MCF 10A (cell line): Measurements from ENCODE around the gene KMT2C. TPM values are rescaled to one million over a fixed set of nuclear protein-coding genes. Genes with fewer than 3 reads are reported as not detected.

ENCODE experiments used
- BruUV-seq: library from RNA; stranded (reverse); fragments of 400-500 nt; replicated peaks from 2 replicates; lab custom pipeline; 2021; lab: Mats Ljungman, UMichigan
- CTCF ChIA-PET: fragments of 300-600 bp; sonication (Branson Sonifier 250); formaldehyde crosslinking; extraction: SDS; loops from one replicate; lab custom pipeline; 2021; ENCODE audit warnings: antibody characterized with exemption, inconsistent platforms; lab: Yijun Ruan, JAX
- POLR2A ChIA-PET: fragments of 300-600, 350-650 bp; sonication (Branson Sonifier 250); formaldehyde crosslinking; extraction: SDS; loops from one replicate; lab custom pipeline; 2020; ENCODE audit warnings: antibody characterized with exemption, inconsistent platforms; lab: Yijun Ruan, JAX
- DNase-seq: peaks from one replicate; pipeline ENCODE4 v3.0.0-alpha.2; 2018; ENCODE audit not compliant: unreplicated experiment
- H3K27ac Mint-ChIP-seq: one replicate; pipeline ENCODE4 v1.8.0; 2022; ENCODE audit warnings: mild to moderate bottlenecking, low read depth, mixed read lengths; ENCODE audit not compliant: unreplicated experiment
- H3K27me3 Mint-ChIP-seq: one replicate; pipeline ENCODE4 v1.8.0; 2022; ENCODE audit warnings: mixed read lengths; ENCODE audit not compliant: insufficient read depth, unreplicated experiment
- H3K36me3 Mint-ChIP-seq: one replicate; pipeline ENCODE4 v1.8.0; 2022; ENCODE audit warnings: mild to moderate bottlenecking, moderate library complexity, mixed read lengths; ENCODE audit not compliant: insufficient read depth, unreplicated experiment
- H3K4me1 Mint-ChIP-seq: one replicate; pipeline ENCODE4 v1.8.0; 2022; ENCODE audit warnings: mixed read lengths; ENCODE audit not compliant: insufficient read depth, unreplicated experiment
- H3K4me3 Mint-ChIP-seq: one replicate; pipeline ENCODE4 v1.8.0; 2022; ENCODE audit warnings: mild to moderate bottlenecking, moderate library complexity, mixed read lengths; ENCODE audit not compliant: unreplicated experiment
- H3K9me3 Mint-ChIP-seq: one replicate; pipeline ENCODE4 v1.8.0; 2022; ENCODE audit warnings: mixed read lengths; ENCODE audit not compliant: unreplicated experiment
- CTCF ChIP-seq: fragments of 200-600 bp; IDR thresholded peaks from one replicate; pipeline ENCODE4 v1.8.0; 2022; ENCODE audit warnings: antibody characterized with exemption, mild to moderate bottlenecking; ENCODE audit not compliant: unreplicated experiment
- intact Hi-C: fragments of 100-400 bp; cut with micrococcal nuclease; formaldehyde crosslinking; loops from 2 replicates; pipeline ENCODE4 v1.14.1; 2022
- total RNA-seq: library from RNA; stranded (reverse); gene quantifications from 2 replicates; pipeline ENCODE4 v1.2.3, GENCODE V29; 2022

The KMT2C gene
- total RNA-seq, 1 experiment from 2014 or later = 54.6 TPM

DNA sequence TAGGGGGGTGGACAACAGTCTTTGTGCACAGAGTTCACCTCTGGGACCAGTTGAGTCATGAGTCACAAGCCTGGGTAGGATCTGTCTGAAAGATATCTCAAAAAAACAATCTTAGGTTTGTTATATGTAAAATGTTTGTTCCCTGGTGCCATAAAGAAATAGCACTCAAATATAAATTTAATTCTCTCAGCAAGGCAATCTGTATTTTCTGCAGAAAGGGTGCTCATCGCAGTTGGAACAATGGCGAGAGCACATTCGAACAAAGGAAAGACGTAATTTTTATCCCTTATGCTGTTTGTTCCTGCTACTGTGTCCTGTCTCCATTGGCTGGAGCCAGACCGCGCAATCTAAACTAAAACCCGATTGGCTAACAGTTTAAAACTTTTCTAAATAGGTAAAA, 346.6 kb downstream of the KMT2C start:
- CTCF ChIA-PET = no interaction called here
- H3K9me3 Mint-ChIP-seq = peaks cover 7% of the 10 kb centered on the region

GRCh38 chr7:152086513-152086912, 349.3 kb downstream of the KMT2C start:
- Mint-ChIP-seq H3K4me1 (peaks cover 34% of the 10 kb centered on the region), H3K4me3 (no peak overlapping the region), H3K9me3 (peaks cover 7% of the 10 kb centered on the region), H3K27me3 (no peaks in the 10 kb centered on the region), H3K36me3 (no peaks in the 10 kb centered on the region), H3K27ac (no peak overlapping the region)
- intact Hi-C loops = no loop called here
- ChIA-PET CTCF (interaction anchor here (0.6 kb wide), 2 partner anchors 525 to 1176 kb away, joined by 3 read pairs; no protein-coding TSS in a partner anchor), POLR2A (interaction anchor here (1.5 kb wide), 1 partner anchor 9 kb away, joined by 3 read pairs; no protein-coding TSS in a partner anchor)
- TF ChIP-seq CTCF = no peak
- BruUV-seq = no TSS peak
- DNase-seq = peak; percentile 56

More for the DNA sequence above, 346.6 kb downstream of the KMT2C start:
- no peak for DNase-seq
- no peaks in the 10 kb centered on the region for H3K36me3 Mint-ChIP-seq
- POLR2A ChIA-PET = no interaction called here
- no peak for TF ChIP-seq CTCF
- no TSS peak for BruUV-seq
- peaks cover 10% of the 10 kb centered on the region for H3K4me1 Mint-ChIP-seq
- no peak overlapping the region for H3K27ac Mint-ChIP-seq
- intact Hi-C loops = no loop called here
- H3K4me3 Mint-ChIP-seq = no peak overlapping the region
- no peaks in the 10 kb centered on the region for H3K27me3 Mint-ChIP-seq

- intact Hi-C loops = no loop called here
These were observed 350.7 kb downstream of the KMT2C start for GRCh38 chr7:152085131-152085530.

More at GRCh38 chr7:152085131-152085530, 350.7 kb downstream of the KMT2C start:
- peaks cover 34% of the 10 kb centered on the region for H3K4me1 Mint-ChIP-seq
- TF ChIP-seq CTCF = no peak
- no peak overlapping the region for H3K4me3 Mint-ChIP-seq
- CTCF ChIA-PET = interaction anchor here (0.8 kb wide), 1 partner anchor 10 kb away, joined by 3 read pairs; no protein-coding TSS in a partner anchor
- no TSS peak for BruUV-seq
- no peaks in the 10 kb centered on the region for H3K36me3 Mint-ChIP-seq
- peaks cover 7% of the 10 kb centered on the region for H3K9me3 Mint-ChIP-seq
- no peaks in the 10 kb centered on the region for H3K27me3 Mint-ChIP-seq
- H3K27ac Mint-ChIP-seq = no peak overlapping the region
- DNase-seq = no peak
- POLR2A ChIA-PET = interaction anchor here (0.7 to 1.0 kb wide), 2 partner anchors 59 to 117 kb away, joined by 3 read pairs; no protein-coding TSS in a partner anchor

Other genes starting within 250 kb of the KMT2C start
- gene XRCC2, start 240.1 kb upstream of the KMT2C start, total RNA-seq = 4.1 and 5.2 TPM in 2 replicates